Measurements from ENCODE around the gene LARGE1. TPM values are rescaled to one million over a fixed set of nuclear protein-coding genes. Genes with fewer than 3 reads are reported as not detected.

Gene LARGE1
- total RNA-seq, 1 donor from 2014 or later: 81.2 TPM

- no peak overlapping the region for H3K4me3 Mint-ChIP-seq (ENCODE audit: unreplicated experiment)
- H3K4me1 Mint-ChIP-seq (ENCODE audit: low read depth, unreplicated experiment): peaks cover 29% of the 10 kb centered on the region
- no peak for DNase-seq
- H3K36me3 Mint-ChIP-seq (ENCODE audit: unreplicated experiment): no peaks in the 10 kb centered on the region
- peaks cover 6% of the 10 kb centered on the region for H3K9me3 Mint-ChIP-seq (ENCODE audit: unreplicated experiment)
- no peak for TF ChIP-seq CTCF (IDR thresholded peaks at IDR 0.05; ENCODE audit: partially characterized antibody, unreplicated experiment)
- H3K27ac Mint-ChIP-seq (ENCODE audit: unreplicated experiment): no peak overlapping the region
- H3K27me3 Mint-ChIP-seq (ENCODE audit: unreplicated experiment): no peaks in the 10 kb centered on the region
Observed at GRCh38 chr22:33895444-33895843, 24.8 kb downstream of the LARGE1 start.

- H3K27me3 Mint-ChIP-seq (ENCODE audit: unreplicated experiment): no peaks in the 10 kb centered on the region
- no peaks in the 10 kb centered on the region for H3K36me3 Mint-ChIP-seq (ENCODE audit: unreplicated experiment)
- H3K9me3 Mint-ChIP-seq (ENCODE audit: unreplicated experiment): peaks cover 6% of the 10 kb centered on the region
- DNase-seq: no peak
- no peak overlapping the region for H3K27ac Mint-ChIP-seq (ENCODE audit: unreplicated experiment)
- peaks cover 31% of the 10 kb centered on the region for H3K4me1 Mint-ChIP-seq (ENCODE audit: low read depth, unreplicated experiment)
- no peak overlapping the region for H3K4me3 Mint-ChIP-seq (ENCODE audit: unreplicated experiment)
- TF ChIP-seq CTCF (IDR thresholded peaks at IDR 0.05; ENCODE audit: partially characterized antibody, unreplicated experiment): no peak
Observed at GRCh38 chr22:33894515-33894914, 25.8 kb downstream of the LARGE1 start.

- no peak for DNase-seq
- peaks cover 6% of the 10 kb centered on the region for H3K9me3 Mint-ChIP-seq (ENCODE audit: unreplicated experiment)
- peaks cover 35% of the 10 kb centered on the region for H3K4me1 Mint-ChIP-seq (ENCODE audit: low read depth, unreplicated experiment)
- no peaks in the 10 kb centered on the region for H3K36me3 Mint-ChIP-seq (ENCODE audit: unreplicated experiment)
- no peak overlapping the region for H3K4me3 Mint-ChIP-seq (ENCODE audit: unreplicated experiment)
- H3K27me3 Mint-ChIP-seq (ENCODE audit: unreplicated experiment): no peaks in the 10 kb centered on the region
- no peak overlapping the region for H3K27ac Mint-ChIP-seq (ENCODE audit: unreplicated experiment)
- TF ChIP-seq CTCF (IDR thresholded peaks at IDR 0.05; ENCODE audit: partially characterized antibody, unreplicated experiment): no peak
Observed at GRCh38 chr22:33894036-33894435, 26.2 kb downstream of the LARGE1 start.

- no peak for DNase-seq
- TF ChIP-seq CTCF (IDR thresholded peaks at IDR 0.05; ENCODE audit: partially characterized antibody, unreplicated experiment): no peak
- Mint-ChIP-seq H3K27ac (ENCODE audit: unreplicated experiment) (no peak overlapping the region), H3K36me3 (ENCODE audit: unreplicated experiment) (no peaks in the 10 kb centered on the region), H3K4me1 (ENCODE audit: low read depth, unreplicated experiment) (peaks cover 33% of the 10 kb centered on the region), H3K4me3 (ENCODE audit: unreplicated experiment) (no peak overlapping the region), H3K9me3 (ENCODE audit: unreplicated experiment) (peaks cover 6% of the 10 kb centered on the region), H3K27me3 (ENCODE audit: unreplicated experiment) (no peaks in the 10 kb centered on the region)
Observed at GRCh38 chr22:33893512-33893911, 26.8 kb downstream of the LARGE1 start.

DNA sequence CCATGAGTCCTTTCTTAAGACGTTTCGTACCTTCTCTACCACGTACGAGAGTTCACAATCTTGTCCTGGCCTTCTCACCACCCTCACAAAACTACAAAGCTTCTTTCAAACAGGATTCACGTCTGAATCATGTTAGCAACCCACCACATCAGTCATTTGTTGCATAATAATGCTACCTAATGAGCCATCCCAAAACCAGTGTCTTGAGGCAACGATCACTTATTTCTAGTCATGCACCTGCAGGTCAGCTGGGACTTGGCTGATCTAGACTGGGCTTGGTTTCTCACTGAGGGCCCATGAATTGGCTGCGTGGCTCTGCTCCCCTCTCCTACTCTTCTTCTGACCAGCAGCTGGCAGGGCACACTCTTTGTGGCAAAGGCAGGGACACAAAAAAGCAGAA is 28.3 kb downstream of the LARGE1 start:
- H3K27ac Mint-ChIP-seq (ENCODE audit: unreplicated experiment): no peak overlapping the region
- peaks cover 3% of the 10 kb centered on the region for H3K9me3 Mint-ChIP-seq (ENCODE audit: unreplicated experiment)
- no peaks in the 10 kb centered on the region for H3K36me3 Mint-ChIP-seq (ENCODE audit: unreplicated experiment)
- TF ChIP-seq CTCF (IDR thresholded peaks at IDR 0.05; ENCODE audit: partially characterized antibody, unreplicated experiment): no peak
- H3K4me1 Mint-ChIP-seq (ENCODE audit: low read depth, unreplicated experiment): peaks cover 22% of the 10 kb centered on the region
- no peaks in the 10 kb centered on the region for H3K27me3 Mint-ChIP-seq (ENCODE audit: unreplicated experiment)
- DNase-seq: no peak
- peak overlapping the region; percentile 13 for H3K4me3 Mint-ChIP-seq (ENCODE audit: unreplicated experiment)

Data from glutamatergic neuron (in vitro differentiated cells).